Progenitor cell of endocrine pancreas (in vitro differentiated cells): Measurements from ENCODE around the gene ANKRD18B. TPM values are rescaled to one million over a fixed set of nuclear protein-coding genes. Genes with fewer than 3 reads are reported as not detected.
"Not testable (repeated sequence)": the region's sequence is repeated elsewhere in the genome, so short reads cannot be mapped to it uniquely, and the experiment has no call there.

Experiments used
- DNase-seq: peaks from one replicate; pipeline ENCODE4 v3.0.0; 2021; ENCODE audit warnings: low spot score; ENCODE audit not compliant: unreplicated experiment
- H3K27ac Mint-ChIP-seq: 2 replicates; pipeline ENCODE4 v1.8.0; 2021; ENCODE audit warnings: mild to moderate bottlenecking, moderate library complexity, mixed read lengths
- H3K27me3 Mint-ChIP-seq: 2 replicates; pipeline ENCODE4 v1.8.0; 2021; ENCODE audit warnings: mixed read lengths
- H3K36me3 Mint-ChIP-seq: 2 replicates; pipeline ENCODE4 v1.8.0; 2022; ENCODE audit warnings: mixed read lengths; ENCODE audit not compliant: insufficient read depth
- H3K4me1 Mint-ChIP-seq: 2 replicates; pipeline ENCODE4 v1.8.0; 2021; ENCODE audit warnings: low read depth, mixed read lengths
- H3K4me3 Mint-ChIP-seq: 2 replicates; pipeline ENCODE4 v1.8.0; 2021; ENCODE audit warnings: low read depth, mild to moderate bottlenecking, moderate library complexity, mixed read lengths
- H3K9me3 Mint-ChIP-seq: 2 replicates; pipeline ENCODE4 v1.8.0; 2021; ENCODE audit warnings: low read depth, mixed read lengths
- CTCF ChIP-seq: fragments of 200-600 bp; sonication (generic); IDR thresholded peaks from one replicate; pipeline ENCODE4 v1.5.0; 2021; ENCODE audit warnings: antibody characterized with exemption, mild to moderate bottlenecking; ENCODE audit not compliant: unreplicated experiment
- long read RNA-seq: library from polyadenylated mRNA; unstranded; transcript quantifications from one replicate; pipeline ENCODE4 v2.0.0, GENCODE V29; 2020
- total RNA-seq: library from RNA; stranded (reverse); gene quantifications from 2 replicates; pipeline ENCODE4 v1.2.1, GENCODE V29; 2021

The ANKRD18B gene
- total RNA-seq = 2.3 and 2.9 TPM in 2 replicates
- long read RNA-seq = 0 reads

GRCh38 chr9:33523397-33524305 lies at the start of gene ANKRD18B:
Gene ANKRD18B, plus strand, starts transcription at chr9:33524251. Its CDS starts 239 bp downstream, at chr9:33524490.
- H3K27ac Mint-ChIP-seq = peak within 1 kb of the TSS; percentile 69
- not testable (repeated sequence) for H3K9me3 Mint-ChIP-seq, H3K4me1 Mint-ChIP-seq, H3K36me3 Mint-ChIP-seq
- peak within 1 kb of the TSS; percentile 81 for H3K4me3 Mint-ChIP-seq
- peak; percentile 59 for TF ChIP-seq CTCF
- peaks cover 36% of the 10 kb centered on the region for H3K27me3 Mint-ChIP-seq
- DNase-seq = peak; percentile 59

GRCh38 chr9:33475357-33475756 lies 48.7 kb upstream of the ANKRD18B start:
- H3K4me3 Mint-ChIP-seq = peak overlapping the region; percentile 31
- no peaks in the 10 kb centered on the region for H3K9me3 Mint-ChIP-seq

GRCh38 chr9:33476503-33476902 lies 47.5 kb upstream of the ANKRD18B start:
- no peak for TF ChIP-seq CTCF
- Mint-ChIP-seq H3K9me3 (no peaks in the 10 kb centered on the region), H3K27ac (no peak overlapping the region), H3K4me1 (peaks cover 13% of the 10 kb centered on the region), H3K36me3 (peaks cover 3% of the 10 kb centered on the region), H3K4me3 (no peak overlapping the region), H3K27me3 (no peaks in the 10 kb centered on the region)
- no peak for DNase-seq

More at GRCh38 chr9:33475357-33475756, 48.7 kb upstream of the ANKRD18B start:
- Mint-ChIP-seq H3K27me3 (no peaks in the 10 kb centered on the region), H3K4me1 (peaks cover 13% of the 10 kb centered on the region), H3K27ac (no peak overlapping the region), H3K36me3 (peaks cover 7% of the 10 kb centered on the region)
- DNase-seq = no peak
- no peak for TF ChIP-seq CTCF

- Mint-ChIP-seq H3K9me3 (no peaks in the 10 kb centered on the region), H3K4me3 (no peak overlapping the region), H3K27ac (no peak overlapping the region), H3K36me3 (no peaks in the 10 kb centered on the region), H3K4me1 (no peaks in the 10 kb centered on the region), H3K27me3 (no peaks in the 10 kb centered on the region)
- DNase-seq = no peak
- TF ChIP-seq CTCF = no peak
These were observed 43.9 kb upstream of the ANKRD18B start for GRCh38 chr9:33480106-33480505.

GRCh38 chr9:33480976-33481375 lies 43.1 kb upstream of the ANKRD18B start:
- no peak for DNase-seq
- Mint-ChIP-seq H3K36me3 (no peaks in the 10 kb centered on the region), H3K27me3 (no peaks in the 10 kb centered on the region), H3K27ac (no peak overlapping the region), H3K4me1 (no peaks in the 10 kb centered on the region), H3K4me3 (no peak overlapping the region), H3K9me3 (no peaks in the 10 kb centered on the region)
- no peak for TF ChIP-seq CTCF

GRCh38 chr9:33485312-33485711 lies 38.7 kb upstream of the ANKRD18B start:
- H3K9me3 Mint-ChIP-seq, H3K36me3 Mint-ChIP-seq, H3K27me3 Mint-ChIP-seq, H3K4me3 Mint-ChIP-seq, H3K4me1 Mint-ChIP-seq, H3K27ac Mint-ChIP-seq, DNase-seq: not testable (repeated sequence)
